ENCODE measurements around the gene SMPX.

- TF ChIP-seq CTCF (IDR thresholded peaks at IDR 0.05 in 4 of 5, conservative IDR thresholded peaks at IDR 0.05 in 1 of 5) (no peak), POLR2A (IDR thresholded peaks at IDR 0.05) (no peak)
Measured at GRCh38 chrX:21734175-21734574, 23.7 kb downstream of the SMPX start.
